NCI-H2171 treated with DMSO at 0.1 percent for 48 hours (cell line): ENCODE results near the gene HSF2.
A peak's percentile ranks its signal among the peaks of the same experiment; 100 is the strongest.
"Not testable (repeated sequence)": the region's sequence is repeated elsewhere in the genome, so short reads cannot be mapped to it uniquely, and the experiment has no call there.

Experiments
- DNase-seq: peaks from one replicate; lab custom pipeline; 2025; lab: John Stamatoyannopoulos, UW

Gene HSF2

GRCh38 chr6:122454673-122455072 is 55.2 kb downstream of the HSF2 start:
- no peak for DNase-seq

- not testable (repeated sequence) for DNase-seq
Measured at GRCh38 chr6:122455116-122455515, 55.7 kb downstream of the HSF2 start.

DNA sequence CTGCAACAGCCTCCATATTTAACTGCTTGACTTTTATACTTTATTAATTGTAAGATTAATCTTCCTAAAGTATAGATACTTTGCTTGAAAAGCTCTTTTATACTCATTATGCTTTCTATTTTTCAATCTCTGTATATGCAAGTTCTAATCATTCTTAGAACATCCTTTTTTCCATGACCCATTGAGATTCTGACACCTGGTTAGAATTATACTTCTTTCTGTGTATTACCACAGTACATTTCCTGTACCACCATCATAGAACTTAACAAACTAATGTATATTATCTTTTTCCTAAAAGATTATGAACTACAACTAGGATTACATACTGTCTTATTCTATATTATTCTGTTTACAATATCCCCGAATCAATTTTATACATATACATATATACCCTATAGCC is 58.6 kb downstream of the HSF2 start:
- no peak for DNase-seq

GRCh38 chr6:122459240-122459639 is 59.8 kb downstream of the HSF2 start:
- no peak for DNase-seq

DNA sequence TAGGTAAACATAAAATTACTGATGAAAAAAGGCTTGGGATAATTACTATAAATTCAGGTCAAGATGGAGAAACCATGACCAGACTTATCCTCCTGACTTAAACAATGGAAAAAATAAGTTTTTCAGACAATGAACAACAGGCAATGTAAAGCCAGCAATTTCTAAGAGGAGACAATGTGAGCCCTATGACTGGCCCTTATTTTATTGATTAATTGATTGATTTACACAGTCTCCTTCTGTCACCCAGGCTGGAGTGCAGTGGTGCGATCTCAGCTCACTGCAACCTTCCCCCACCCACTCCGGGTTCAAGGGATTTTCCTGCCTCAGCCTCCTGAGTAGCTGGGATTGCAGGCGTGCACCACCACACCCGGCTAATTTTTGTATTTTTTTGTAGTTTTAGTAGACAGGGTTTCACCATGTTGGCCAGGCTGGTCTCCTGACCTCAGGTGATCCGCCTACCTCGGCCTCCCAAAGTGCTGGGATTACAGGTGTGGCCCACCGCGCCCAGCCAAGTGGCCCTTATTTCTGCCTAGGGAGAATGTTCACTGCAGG is 60.5 kb downstream of the HSF2 start:
- not testable (repeated sequence) for DNase-seq

GRCh38 chr6:122461885-122462284 is 62.4 kb downstream of the HSF2 start:
- DNase-seq: no peak

- peak; percentile 93 for DNase-seq
Measured at GRCh38 chr6:122471107-122472021, 71.9 kb downstream of the HSF2 start, which contains the start of gene SERINC1. TSS of gene SERINC1 (minus strand) at chr6:122471807. CDS start at chr6:122471737, 70 bp downstream.

GRCh38 chr6:122472022-122472340 is 72.5 kb downstream of the HSF2 start:
- no peak for DNase-seq

GRCh38 chr6:122476131-122476530 is 76.7 kb downstream of the HSF2 start:
- peak; percentile 43 for DNase-seq

DNA sequence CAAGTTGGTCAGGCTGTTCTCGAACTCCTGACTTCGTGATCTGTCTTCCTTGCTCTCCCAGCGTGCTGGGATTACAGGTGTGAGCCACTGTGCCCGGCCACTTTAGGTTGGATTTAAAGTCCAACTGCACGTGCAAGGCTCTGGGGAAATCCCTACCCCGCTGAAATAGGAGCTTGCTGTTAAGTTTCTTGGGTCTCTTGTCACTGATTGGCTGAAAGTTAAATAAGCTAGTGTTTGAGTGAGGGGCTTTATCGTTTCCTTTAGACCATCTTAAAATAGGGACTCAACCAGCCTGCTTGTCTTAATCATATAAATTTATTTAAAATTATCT is 83.3 kb downstream of the HSF2 start:
- no peak for DNase-seq
